HEK293T (cell line): ENCODE results near the gene CCSER1.

Experiments used
- CTCF ChIA-PET: fragments of 350-600 bp; formaldehyde crosslinking; extraction: SDS; loops from one replicate; lab custom pipeline; 2021; ENCODE audit warnings: antibody characterized with exemption, inconsistent platforms; lab: Yijun Ruan, JAX
- POLR2A ChIA-PET: fragments of 350-600 bp; formaldehyde crosslinking; extraction: SDS; loops from one replicate; lab custom pipeline; 2020; ENCODE audit warnings: antibody characterized with exemption, inconsistent platforms; lab: Yijun Ruan, JAX
- DNase-seq: peaks from one replicate; pipeline ENCODE4 v3.0.0; 2012; ENCODE audit warnings: mixed read lengths; ENCODE audit errors: extremely low spot score
- ARNT ChIP-seq: fragments of 450-650 bp; IDR thresholded peaks from 2 replicates; pipeline ENCODE4 v1.6.1; 2017; ENCODE audit warnings: mild to moderate bottlenecking
- BHLHE40 ChIP-seq: fragments of 450-650 bp; IDR thresholded peaks from 2 replicates; pipeline ENCODE4 v1.6.1; 2016; ENCODE audit warnings: mild to moderate bottlenecking, moderate library complexity, borderline replicate concordance
- CTBP1 ChIP-seq: fragments of 450-650 bp; IDR thresholded peaks from 2 replicates; pipeline ENCODE4 v1.6.1; 2016; ENCODE audit warnings: borderline replicate concordance
- ELF4 ChIP-seq: fragments of 450-650 bp; IDR thresholded peaks from 2 replicates; pipeline ENCODE4 v1.6.1; 2017; ENCODE audit warnings: antibody characterized with exemption
- FOXA1 ChIP-seq: fragments of 450-650 bp; IDR thresholded peaks from 2 replicates; pipeline ENCODE4 v1.6.1; 2016; ENCODE audit warnings: mild to moderate bottlenecking
- FOXK2 ChIP-seq: fragments of 450-650 bp; IDR thresholded peaks from 2 replicates; pipeline ENCODE4 v1.6.1; 2016; ENCODE audit warnings: mild to moderate bottlenecking
- FOXM1 ChIP-seq: fragments of 450-650 bp; IDR thresholded peaks from 2 replicates; pipeline ENCODE4 v1.6.1; 2017; ENCODE audit warnings: mild to moderate bottlenecking, borderline replicate concordance
- HDGF ChIP-seq: fragments of 450-650 bp; IDR thresholded peaks from 2 replicates; pipeline ENCODE4 v1.6.1; 2017; ENCODE audit warnings: antibody characterized with exemption, borderline replicate concordance
- L3MBTL2 ChIP-seq: fragments of 450-650 bp; conservative IDR thresholded peaks from 2 replicates; pipeline ENCODE4 v1.6.1; 2016; ENCODE audit warnings: mild to moderate bottlenecking
- LEF1 ChIP-seq: fragments of 450-650 bp; IDR thresholded peaks from 2 replicates; pipeline ENCODE4 v1.6.1; 2017; ENCODE audit warnings: mild to moderate bottlenecking, borderline replicate concordance
- NFRKB ChIP-seq: fragments of 450-650 bp; IDR thresholded peaks from 2 replicates; pipeline ENCODE4 v1.6.1; 2016; ENCODE audit warnings: mild to moderate bottlenecking, moderate library complexity
- SP1 ChIP-seq: fragments of 450-650 bp; IDR thresholded peaks from 2 replicates; pipeline ENCODE4 v1.6.1; 2017
- SUZ12 ChIP-seq: fragments of 450-650 bp; IDR thresholded peaks from 2 replicates; pipeline ENCODE4 v1.6.1; 2016; ENCODE audit warnings: mild to moderate bottlenecking
- TARDBP ChIP-seq: fragments of 450-650 bp; IDR thresholded peaks from 2 replicates; pipeline ENCODE4 v1.6.1; 2016
- ZNF384 ChIP-seq: fragments of 450-650 bp; IDR thresholded peaks from 2 replicates; pipeline ENCODE4 v1.6.1; 2016
- TF ChIP-seq, protein P1 (sequence below): fragments of 450-650 bp; IDR thresholded peaks from 2 replicates; pipeline ENCODE4 v1.6.1; 2016

The CCSER1 gene

DNA sequence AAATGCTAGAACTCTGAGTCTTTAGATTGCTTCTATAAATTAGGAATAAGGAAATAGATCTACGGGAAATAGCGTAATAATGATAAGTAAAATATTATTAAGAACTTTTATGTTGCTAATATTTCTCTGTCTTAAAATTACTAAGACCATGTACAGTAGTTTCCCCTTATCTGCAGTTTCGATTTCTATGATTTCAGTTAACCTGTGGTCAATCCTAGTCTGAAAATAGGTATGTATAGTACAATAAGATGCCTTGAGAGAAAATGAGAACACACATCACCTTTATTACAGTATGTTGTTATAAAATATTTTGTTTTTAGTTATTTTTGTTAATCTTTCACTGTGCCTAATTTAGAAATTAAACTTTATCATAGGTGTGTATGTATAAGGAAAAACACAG is 92.6 kb downstream of the CCSER1 start:
- ChIA-PET CTCF (no interaction called here), POLR2A (no interaction called here)
- TF ChIP-seq HDGF: no peak
- TF ChIP-seq NFRKB: no peak
- TF ChIP-seq SP1: no peak
- no peak for TF ChIP-seq ELF4
- no peak for TF ChIP-seq ARNT
- TF ChIP-seq BHLHE40: no peak
- TF ChIP-seq, protein P1, sequence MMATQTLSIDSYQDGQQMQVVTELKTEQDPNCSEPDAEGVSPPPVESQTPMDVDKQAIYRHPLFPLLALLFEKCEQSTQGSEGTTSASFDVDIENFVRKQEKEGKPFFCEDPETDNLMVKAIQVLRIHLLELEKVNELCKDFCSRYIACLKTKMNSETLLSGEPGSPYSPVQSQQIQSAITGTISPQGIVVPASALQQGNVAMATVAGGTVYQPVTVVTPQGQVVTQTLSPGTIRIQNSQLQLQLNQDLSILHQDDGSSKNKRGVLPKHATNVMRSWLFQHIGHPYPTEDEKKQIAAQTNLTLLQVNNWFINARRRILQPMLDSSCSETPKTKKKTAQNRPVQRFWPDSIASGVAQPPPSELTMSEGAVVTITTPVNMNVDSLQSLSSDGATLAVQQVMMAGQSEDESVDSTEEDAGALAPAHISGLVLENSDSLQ: no peak
- no peak for TF ChIP-seq CTBP1
- no peak for TF ChIP-seq SUZ12
- no peak for TF ChIP-seq FOXA1
- TF ChIP-seq FOXM1: no peak
- no peak for TF ChIP-seq L3MBTL2
- no peak for TF ChIP-seq TARDBP
- no peak for TF ChIP-seq FOXK2
- no peak for TF ChIP-seq ZNF384
- no peak for TF ChIP-seq LEF1
- DNase-seq: no peak

DNA sequence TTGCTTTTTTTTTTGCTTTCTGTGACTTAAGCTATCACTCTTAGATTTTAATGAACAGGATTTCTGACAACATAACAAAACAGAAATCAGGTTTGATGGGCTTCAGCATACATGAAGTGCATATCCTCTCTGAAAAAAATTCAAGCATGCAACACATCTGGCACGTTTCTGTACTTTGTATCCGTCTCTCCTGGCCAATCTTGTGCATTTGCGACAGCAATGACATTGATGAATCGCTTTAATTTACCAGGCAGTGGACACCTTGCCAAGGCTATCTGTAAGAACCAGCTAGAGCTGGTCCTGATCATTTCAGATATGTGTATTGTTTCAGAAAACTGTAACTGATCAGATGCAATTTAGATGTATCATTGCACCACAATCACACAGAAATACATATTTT is 93.3 kb downstream of the CCSER1 start:
- POLR2A ChIA-PET: no interaction called here
- CTCF ChIA-PET: no interaction called here
- no peak for TF ChIP-seq ARNT
- TF ChIP-seq, protein P1: peak; percentile 41; the same call in 1 of the 2 replicates
- DNase-seq: no peak

DNA sequence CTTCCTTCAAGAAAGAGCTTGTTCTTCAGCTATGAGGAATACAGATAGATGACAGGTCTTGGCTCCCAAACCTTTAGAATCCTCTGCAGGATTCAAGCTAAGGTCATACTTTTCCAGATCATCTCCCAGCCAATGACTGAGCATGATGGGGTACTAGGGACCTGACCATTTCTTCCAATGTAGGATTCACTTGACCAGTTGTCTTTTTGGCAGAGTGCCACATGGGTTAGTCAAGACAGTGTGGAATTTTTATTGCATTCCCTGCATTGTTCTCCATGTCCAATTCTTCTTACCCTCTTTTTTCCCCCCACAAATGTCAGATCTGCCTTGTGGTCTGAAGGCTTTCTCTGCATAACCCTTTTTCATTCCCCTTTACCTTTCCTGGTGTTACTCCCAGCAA is 99.5 kb downstream of the CCSER1 start:
- DNase-seq: no peak
- CTCF ChIA-PET: no interaction called here
- TF ChIP-seq ARNT (no peak), HDGF (no peak), TARDBP (no peak), FOXK2 (no peak), SUZ12 (no peak), ZNF384 (no peak), CTBP1 (no peak), BHLHE40 (no peak), SP1 (no peak), L3MBTL2 (no peak), NFRKB (no peak)
- POLR2A ChIA-PET: no interaction called here

DNA sequence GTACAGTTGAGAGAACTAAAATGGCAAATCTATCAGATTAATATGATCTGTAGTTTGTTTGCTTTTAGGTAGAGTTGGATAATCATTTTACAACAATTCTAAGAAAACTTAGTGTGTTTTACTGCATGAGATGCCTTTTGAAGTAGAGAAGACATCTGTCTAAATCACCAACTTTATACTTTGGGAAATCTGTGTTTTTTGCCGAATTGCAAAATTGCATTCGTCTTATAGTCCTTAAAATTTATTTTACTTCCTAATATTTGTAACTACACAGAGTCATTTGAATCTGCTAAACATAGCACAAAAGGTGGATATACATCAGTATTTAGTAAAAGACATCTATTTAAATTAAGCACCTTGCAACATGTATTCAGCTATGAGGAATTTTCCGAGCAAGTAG is 100.0 kb downstream of the CCSER1 start:
- no peak for DNase-seq
- POLR2A ChIA-PET: no interaction called here
- CTCF ChIA-PET: no interaction called here
- TF ChIP-seq L3MBTL2: no peak
- no peak for TF ChIP-seq ELF4
- no peak for TF ChIP-seq TARDBP
- TF ChIP-seq, protein P1: no peak
- TF ChIP-seq CTBP1: no peak
- TF ChIP-seq ARNT: no peak
- TF ChIP-seq NFRKB: no peak
- no peak for TF ChIP-seq FOXM1
- no peak for TF ChIP-seq ZNF384
- no peak for TF ChIP-seq HDGF
- no peak for TF ChIP-seq BHLHE40
- no peak for TF ChIP-seq FOXA1
- no peak for TF ChIP-seq SUZ12
- TF ChIP-seq FOXK2: no peak
- TF ChIP-seq SP1: no peak

DNA sequence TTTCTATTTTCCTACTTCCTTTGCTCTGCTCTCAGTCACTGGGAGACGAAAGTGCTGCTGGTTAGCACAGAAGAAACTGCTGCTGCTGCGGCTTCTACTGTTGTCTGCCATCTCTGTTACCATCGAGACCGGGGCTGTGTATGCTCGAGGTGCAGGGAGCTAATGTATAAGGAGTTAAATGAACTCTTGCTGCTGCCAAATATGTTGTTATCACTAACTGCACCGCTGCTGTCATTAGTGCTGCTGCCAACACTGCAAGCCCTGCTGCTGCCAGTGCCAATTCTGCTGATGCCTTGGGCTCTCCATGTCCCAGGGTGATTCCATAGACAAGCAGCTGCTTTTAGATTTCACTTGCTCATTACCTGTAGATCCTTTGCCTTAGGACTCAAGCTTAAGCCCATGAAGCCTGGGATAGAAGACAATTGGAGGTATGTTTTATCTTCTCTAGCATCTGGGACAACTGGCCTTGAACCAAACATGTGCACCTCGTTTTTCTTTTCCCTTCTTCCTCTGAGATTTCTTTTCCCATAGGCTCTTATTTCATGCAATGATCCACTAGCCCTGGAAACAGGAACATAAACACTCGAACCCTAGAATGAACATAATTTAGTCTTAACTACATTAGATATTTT is 107.8 kb downstream of the CCSER1 start:
- no peak for DNase-seq
- ChIA-PET POLR2A (no interaction called here), CTCF (no interaction called here)
- no peak for TF ChIP-seq NFRKB
- TF ChIP-seq SP1: no peak
- no peak for TF ChIP-seq ARNT
- no peak for TF ChIP-seq FOXA1
- TF ChIP-seq CTBP1: no peak
- TF ChIP-seq ZNF384: no peak
- no peak for TF ChIP-seq LEF1
- no peak for TF ChIP-seq ELF4
- no peak for TF ChIP-seq FOXM1
- TF ChIP-seq HDGF: no peak
- TF ChIP-seq L3MBTL2: no peak
- no peak for TF ChIP-seq SUZ12
- TF ChIP-seq FOXK2: no peak
- TF ChIP-seq, protein P1: no peak

DNA sequence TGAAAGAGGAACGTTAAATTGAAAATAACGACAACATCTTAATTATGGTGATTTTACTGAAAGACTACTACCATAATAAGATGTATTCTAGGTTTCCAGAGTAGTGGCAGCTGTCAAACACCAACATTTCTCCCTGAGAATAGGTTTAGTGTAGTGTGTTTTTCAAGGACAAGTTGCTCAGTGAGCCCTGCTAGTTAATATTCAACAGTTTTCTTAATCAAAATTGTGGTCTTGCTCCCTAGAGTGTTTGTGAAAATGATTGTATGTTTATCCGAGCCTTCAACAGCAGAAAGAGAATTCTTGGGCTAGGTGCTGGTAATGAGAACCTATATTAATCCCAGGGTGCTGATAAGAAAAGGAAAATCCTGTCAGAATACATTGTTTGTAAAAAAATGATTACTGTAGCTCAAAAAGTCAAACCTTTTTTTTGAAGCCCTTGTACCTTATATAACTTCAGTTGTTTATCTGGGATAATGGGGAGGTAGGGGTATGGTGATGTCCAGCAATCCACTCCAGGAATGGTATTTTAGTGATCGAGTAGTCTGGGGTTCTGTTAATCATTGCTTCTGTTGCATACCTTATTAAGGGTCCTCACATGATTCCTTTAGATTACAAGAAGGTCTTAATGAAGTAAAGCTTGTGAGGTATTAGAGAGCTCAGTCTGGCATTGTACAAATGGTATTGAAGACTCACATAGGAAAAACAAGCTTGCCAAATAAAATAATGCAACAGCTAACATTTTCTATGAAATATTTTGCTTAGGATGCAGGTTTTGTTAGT is 110.7 kb downstream of the CCSER1 start:
- TF ChIP-seq L3MBTL2: no peak
- TF ChIP-seq ZNF384: no peak
- no peak for TF ChIP-seq NFRKB
- no peak for TF ChIP-seq TARDBP
- TF ChIP-seq BHLHE40: no peak
- CTCF ChIA-PET: no interaction called here
- no peak for DNase-seq
- POLR2A ChIA-PET: no interaction called here
